ENCODE results near the gene BABAM2. TPM values are rescaled to one million over a fixed set of nuclear protein-coding genes. Genes with fewer than 3 reads are reported as not detected.
A peak's percentile ranks its signal among the peaks of the same experiment; 100 is the strongest.

Gene BABAM2
- total and polyA plus RNA-seq, 9 of the 15 experiments (the other 6 are each of a cell fraction or from before 2014, with no cell fraction given): 10.9 to 37.4 (median 25.6) TPM

GRCh38 chr2:27842894-27843293, 47.6 kb upstream of the BABAM2 start:
- H3K27ac ChIP-seq (ENCODE audit: extremely low read depth, low read depth, low read length): no peak overlapping the region
- H3K27me3 ChIP-seq (ENCODE audit: control insufficient read depth in 2 of 2, insufficient read depth in 2 of 2, low read length in 2 of 2): peaks cover 15 to 20% of the 10 kb centered on the region in 2 experiments; a peak in 3 of 5 replicates
- no peak overlapping the region for H3K4me2 ChIP-seq (ENCODE audit: insufficient read depth, low read length)
- intact Hi-C loops (cut with micrococcal nuclease): no loop called here
- 0% methylated on average over 5 of the region's 5 CpGs for WGBS (ENCODE audit: insufficient coverage, low coverage, missing lambda C conversion rate)
- H3K4me3 ChIP-seq: no peak overlapping the region
- no peak overlapping the region for H2AFZ ChIP-seq (ENCODE audit: low read depth, low read length)
- CTCF ChIA-PET (ENCODE audit: low intra/inter-chr PET ratio): no interaction called here
- in situ Hi-C loops (cut with MboI): no loop called here
- H4K20me1 ChIP-seq (replicated peaks; ENCODE audit: control insufficient read depth, insufficient read depth, low read length): no peaks in the 10 kb centered on the region
- H3K4me1 ChIP-seq (replicated peaks in 1 of 2; ENCODE audit: control insufficient read depth in 2 of 2, insufficient read depth in 2 of 2, low read length in 2 of 2): no peaks in the 10 kb centered on the region
- POLR2A ChIA-PET: interaction anchor here (1.2 kb wide), 1 partner anchor 10 kb away, joined by 6 read pairs; no protein-coding TSS in a partner anchor
- TF ChIP-seq ZNF778 (CRISPR knock-in tag; IDR thresholded peaks at IDR 0.05): no peak
- no peak for TF ChIP-seq RFX5 (IDR thresholded peaks at IDR 0.05; ENCODE audit: low read depth, low read length)
- no peak for TF ChIP-seq ZNF175 (CRISPR knock-in tag; IDR thresholded peaks at IDR 0.05; ENCODE audit: low read depth)
- TF ChIP-seq CBX8 (IDR thresholded peaks at IDR 0.05; ENCODE audit: borderline replicate concordance, extremely low read depth, low read depth, low read length, poor library complexity, severe bottlenecking): peak; percentile 35
- FAIRE-seq: no peak
- no peaks in the 10 kb centered on the region for H3K79me2 ChIP-seq (ENCODE audit: control insufficient read depth, insufficient read depth, low read length)
- H3K9me1 ChIP-seq (ENCODE audit: control insufficient read depth, insufficient read depth, low read length): no peaks in the 10 kb centered on the region
- no peaks in the 10 kb centered on the region for H3K36me3 ChIP-seq (ENCODE audit: control insufficient read depth, insufficient read depth, low read length)
- no peak overlapping the region for H3K9ac ChIP-seq (ENCODE audit: insufficient read depth in 1 of 2, low read depth in 2 of 2, low read length in 2 of 2)
- no peak for DNase-seq (ENCODE audit: extremely low read depth in 1 of 4, low spot score in 3 of 4)
- ATAC-seq: no peak
- BruUV-seq (replicated peaks): no TSS peak
- H3K9me3 ChIP-seq (replicated peaks; ENCODE audit: control insufficient read depth, insufficient read depth, low read depth, low read length): no peaks in the 10 kb centered on the region

GRCh38 chr2:27843992-27844391, 46.5 kb upstream of the BABAM2 start:
- H3K4me3 ChIP-seq: no peak overlapping the region
- FAIRE-seq: no peak
- no peaks in the 10 kb centered on the region for H3K9me3 ChIP-seq (replicated peaks; ENCODE audit: control insufficient read depth, insufficient read depth, low read depth, low read length)
- H3K4me2 ChIP-seq (ENCODE audit: insufficient read depth, low read length): no peak overlapping the region
- no peak overlapping the region for H2AFZ ChIP-seq (ENCODE audit: low read depth, low read length)
- intact Hi-C loops (cut with micrococcal nuclease) (no loop called here), in situ Hi-C loops (cut with MboI) (no loop called here)
- TF ChIP-seq XRCC3 (IDR thresholded peaks at IDR 0.05): no peak
- no peak overlapping the region for H3K27ac ChIP-seq (ENCODE audit: extremely low read depth, low read depth, low read length)
- ATAC-seq: no peak
- ChIA-PET POLR2A (interaction anchor here (1.2 to 1.3 kb wide), 2 partner anchors 9 to 11 kb away, joined by 3 to 6 read pairs; no protein-coding TSS in a partner anchor), CTCF (ENCODE audit: low intra/inter-chr PET ratio) (no interaction called here)
- H3K27me3 ChIP-seq (ENCODE audit: control insufficient read depth in 2 of 2, insufficient read depth in 2 of 2, low read length in 2 of 2): peaks cover 15 to 20% of the 10 kb centered on the region in 2 experiments; a peak in 3 of 5 replicates
- no peak overlapping the region for H3K9ac ChIP-seq (ENCODE audit: insufficient read depth in 1 of 2, low read depth in 2 of 2, low read length in 2 of 2)
- H3K9me1 ChIP-seq (ENCODE audit: control insufficient read depth, insufficient read depth, low read length): no peaks in the 10 kb centered on the region
- BruUV-seq (replicated peaks): no TSS peak
- 8% methylated on average over 7 of the region's 7 CpGs for WGBS (ENCODE audit: insufficient coverage, low coverage, missing lambda C conversion rate)
- no peaks in the 10 kb centered on the region for H3K36me3 ChIP-seq (ENCODE audit: control insufficient read depth, insufficient read depth, low read length)
- H3K4me1 ChIP-seq (replicated peaks in 1 of 2; ENCODE audit: control insufficient read depth in 2 of 2, insufficient read depth in 2 of 2, low read length in 2 of 2): no peaks in the 10 kb centered on the region
- no peak for DNase-seq (ENCODE audit: extremely low read depth in 1 of 4, low spot score in 3 of 4)
- H3K79me2 ChIP-seq (ENCODE audit: control insufficient read depth, insufficient read depth, low read length): no peaks in the 10 kb centered on the region
- H4K20me1 ChIP-seq (replicated peaks; ENCODE audit: control insufficient read depth, insufficient read depth, low read length): no peaks in the 10 kb centered on the region
